GM21526 (cell line): Measurements from ENCODE around the gene PALD1.

Source experiments
- ATAC-seq: cut with Tn5 transposase; IDR thresholded peaks from one replicate; pipeline ENCODE4 v1.9.1; 2021; ENCODE audit warnings: moderate library complexity; ENCODE audit not compliant: unreplicated experiment, low FRiP score

Gene PALD1

GRCh38 chr10:70533189-70533558 lies 54.6 kb downstream of the PALD1 start:
- ATAC-seq = no peak

- no peak for ATAC-seq
These were observed 55.7 kb downstream of the PALD1 start for GRCh38 chr10:70534281-70534680.

GRCh38 chr10:70535001-70535400 lies 56.4 kb downstream of the PALD1 start:
- ATAC-seq = no peak

DNA sequence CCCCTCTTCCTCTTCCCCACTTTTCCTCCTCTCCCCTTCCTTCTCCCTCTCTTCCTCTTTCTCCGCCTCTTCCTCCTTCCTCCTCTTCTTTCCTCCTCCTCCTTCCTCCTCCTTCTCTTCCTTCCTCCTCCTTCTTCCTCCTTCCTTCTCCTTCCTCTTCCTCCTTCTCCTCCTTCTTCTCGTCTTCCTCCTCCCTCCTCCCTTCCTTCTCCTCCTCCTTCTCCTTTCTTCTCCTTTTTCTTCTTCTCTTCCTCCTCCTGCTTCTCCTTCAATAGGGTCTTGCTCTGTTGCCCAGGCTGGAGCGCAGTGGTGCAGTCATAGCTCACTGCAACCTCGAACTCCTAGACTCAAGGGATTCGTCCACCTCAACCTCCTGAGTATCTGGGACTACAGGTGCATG lies 56.9 kb downstream of the PALD1 start:
- no peak for ATAC-seq

DNA sequence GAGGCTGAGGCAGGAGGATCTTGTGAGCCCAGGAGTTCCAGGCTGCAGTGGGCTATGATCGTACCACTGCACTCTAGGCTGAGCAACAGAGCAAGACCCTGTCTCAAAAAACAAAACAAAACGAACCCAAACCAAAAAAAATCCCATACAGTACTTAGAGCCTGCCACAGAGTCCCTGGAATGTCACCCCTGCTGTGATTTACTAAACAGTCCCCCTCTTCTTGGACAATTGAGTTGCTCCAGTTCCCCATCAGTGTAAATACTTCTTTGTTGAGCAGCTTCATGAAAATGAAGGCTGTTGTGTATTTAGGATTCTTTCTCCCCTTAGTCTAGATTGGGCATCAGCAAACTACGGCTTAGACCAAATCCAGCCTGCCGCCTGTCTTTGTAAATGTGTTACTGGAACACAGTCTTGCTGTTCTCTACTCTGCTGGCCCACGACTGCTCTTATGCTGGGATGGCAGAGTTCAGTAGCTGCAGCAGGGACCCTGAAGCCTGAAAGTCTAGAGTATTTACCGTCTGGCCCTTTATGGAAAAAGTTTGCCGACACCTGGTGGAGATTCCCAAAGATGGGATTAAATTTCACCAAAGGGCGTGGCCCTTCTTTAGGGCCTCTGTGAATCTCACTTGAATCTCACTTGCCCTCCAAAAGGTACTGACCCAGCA lies 57.8 kb downstream of the PALD1 start:
- no peak for ATAC-seq

GRCh38 chr10:70537398-70538194 lies 59.0 kb downstream of the PALD1 start:
- ATAC-seq = no peak

DNA sequence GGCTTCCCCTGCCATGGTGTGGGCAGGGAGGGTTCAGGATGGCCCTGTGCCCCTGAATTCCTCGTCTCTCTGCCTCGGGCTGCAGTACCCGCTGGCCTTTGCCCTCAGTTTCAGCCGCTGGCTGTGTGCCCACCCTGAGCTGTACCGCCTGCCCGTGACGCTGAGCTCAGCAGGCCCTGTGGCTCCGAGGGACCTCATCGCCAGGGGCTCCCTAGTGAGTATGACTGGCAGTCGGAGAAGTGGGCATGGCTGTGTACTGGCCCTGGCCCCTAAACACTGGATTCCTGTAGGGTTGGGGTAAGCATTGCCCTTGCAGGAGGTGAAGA lies 59.6 kb downstream of the PALD1 start:
- ATAC-seq = no peak

DNA sequence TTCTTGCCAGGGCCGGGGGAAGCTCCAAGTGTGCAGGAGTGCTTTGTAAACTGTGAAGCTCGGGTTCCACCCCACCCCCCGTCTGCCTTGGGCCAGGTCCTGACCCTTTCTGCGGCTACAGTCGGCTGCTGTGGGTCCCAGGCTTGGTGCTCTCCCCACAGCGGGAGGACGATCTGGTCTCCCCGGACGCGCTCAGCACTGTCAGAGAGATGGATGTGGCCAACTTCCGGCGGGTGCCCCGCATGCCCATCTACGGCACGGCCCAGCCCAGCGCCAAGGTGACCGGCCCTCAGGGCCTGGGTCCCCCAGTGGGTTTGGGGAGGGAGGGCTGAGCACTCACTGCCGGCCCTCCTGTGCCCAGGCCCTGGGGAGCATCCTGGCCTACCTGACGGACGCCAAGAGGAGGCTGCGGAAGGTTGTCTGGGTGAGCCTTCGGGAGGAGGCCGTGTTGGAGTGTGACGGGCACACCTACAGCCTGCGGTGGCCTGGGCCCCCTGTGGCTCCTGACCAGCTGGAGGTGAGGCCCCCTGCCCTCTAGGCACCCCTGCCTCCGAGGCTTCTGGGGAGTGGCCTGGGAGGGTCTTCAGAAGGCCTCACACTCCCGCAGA lies 60.3 kb downstream of the PALD1 start:
- no peak for ATAC-seq

DNA sequence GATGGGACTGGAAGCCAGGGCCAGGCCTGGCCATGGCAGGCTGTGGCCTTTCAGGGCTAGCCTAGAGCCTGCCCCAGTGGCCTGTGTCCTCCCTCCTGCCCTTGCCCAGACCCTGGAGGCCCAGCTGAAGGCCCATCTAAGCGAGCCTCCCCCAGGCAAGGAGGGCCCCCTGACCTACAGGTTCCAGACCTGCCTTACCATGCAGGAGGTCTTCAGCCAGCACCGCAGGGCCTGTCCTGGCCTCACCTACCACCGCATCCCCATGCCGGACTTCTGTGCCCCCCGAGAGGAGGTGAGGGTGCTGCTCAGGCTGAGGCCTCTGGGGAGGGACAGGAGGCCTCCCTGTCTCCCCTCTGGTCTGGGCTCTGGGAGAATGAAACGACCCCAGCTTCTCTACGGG lies 60.9 kb downstream of the PALD1 start:
- ATAC-seq = no peak

DNA sequence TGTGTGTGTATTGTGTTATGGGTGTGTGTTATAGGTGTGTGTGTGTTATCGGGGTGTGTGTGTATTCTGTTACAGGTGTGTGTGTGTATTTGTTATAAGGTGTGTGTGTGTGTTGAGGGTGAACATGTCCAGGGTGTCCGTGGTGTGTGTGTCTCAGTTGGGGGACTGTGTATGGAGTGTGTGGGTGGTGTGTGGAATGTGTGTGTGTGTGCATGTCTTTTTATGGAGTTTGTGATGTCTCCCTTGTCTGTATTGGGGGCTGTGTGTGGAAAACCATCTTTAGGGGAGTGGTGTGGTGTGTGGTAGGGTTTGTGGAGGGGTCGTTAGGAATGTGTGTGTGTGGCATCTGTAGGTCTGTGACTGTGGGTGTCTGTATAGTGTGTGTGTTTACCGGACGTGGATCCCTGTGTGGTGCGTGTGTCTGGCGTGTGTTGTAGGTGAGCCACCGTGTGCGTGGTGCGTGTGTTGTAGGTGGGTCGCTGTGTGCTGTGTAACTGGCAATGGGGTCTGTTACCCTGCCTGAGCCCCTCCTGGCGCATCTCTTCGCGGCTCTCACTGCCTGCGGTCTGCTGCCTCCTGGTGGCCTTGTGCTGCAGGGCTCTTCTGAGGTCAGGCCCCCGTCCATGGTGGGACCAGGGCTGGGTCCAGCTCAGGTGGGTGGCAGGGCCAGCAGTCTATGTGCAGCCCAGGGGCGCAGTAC lies 61.7 kb downstream of the PALD1 start:
- no peak for ATAC-seq

DNA sequence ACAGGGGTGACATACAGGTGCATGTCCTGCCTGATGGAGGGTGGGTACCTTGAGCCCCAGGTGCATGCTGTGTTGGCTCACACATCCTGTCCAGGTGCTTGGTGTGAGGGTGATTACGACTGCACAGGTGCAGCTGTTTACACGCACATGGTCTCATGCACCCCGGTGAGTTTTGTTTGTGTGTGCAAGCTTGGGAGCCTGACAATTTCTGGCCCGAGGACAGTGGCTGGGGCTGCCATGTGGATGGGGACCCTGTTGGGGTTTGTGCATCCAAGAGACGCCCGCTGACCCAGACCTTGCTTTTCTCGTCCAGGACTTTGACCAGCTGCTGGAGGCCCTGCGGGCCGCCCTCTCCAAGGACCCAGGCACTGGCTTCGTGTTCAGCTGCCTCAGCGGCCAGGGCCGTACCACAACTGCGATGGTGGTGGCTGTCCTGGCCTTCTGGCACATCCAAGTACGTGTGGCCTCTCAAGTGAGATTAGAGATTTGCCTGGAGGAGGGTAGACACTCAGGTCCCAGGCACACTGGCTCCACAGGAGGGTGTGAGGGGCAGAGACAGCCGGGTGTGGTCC lies 62.3 kb downstream of the PALD1 start:
- ATAC-seq = no peak

DNA sequence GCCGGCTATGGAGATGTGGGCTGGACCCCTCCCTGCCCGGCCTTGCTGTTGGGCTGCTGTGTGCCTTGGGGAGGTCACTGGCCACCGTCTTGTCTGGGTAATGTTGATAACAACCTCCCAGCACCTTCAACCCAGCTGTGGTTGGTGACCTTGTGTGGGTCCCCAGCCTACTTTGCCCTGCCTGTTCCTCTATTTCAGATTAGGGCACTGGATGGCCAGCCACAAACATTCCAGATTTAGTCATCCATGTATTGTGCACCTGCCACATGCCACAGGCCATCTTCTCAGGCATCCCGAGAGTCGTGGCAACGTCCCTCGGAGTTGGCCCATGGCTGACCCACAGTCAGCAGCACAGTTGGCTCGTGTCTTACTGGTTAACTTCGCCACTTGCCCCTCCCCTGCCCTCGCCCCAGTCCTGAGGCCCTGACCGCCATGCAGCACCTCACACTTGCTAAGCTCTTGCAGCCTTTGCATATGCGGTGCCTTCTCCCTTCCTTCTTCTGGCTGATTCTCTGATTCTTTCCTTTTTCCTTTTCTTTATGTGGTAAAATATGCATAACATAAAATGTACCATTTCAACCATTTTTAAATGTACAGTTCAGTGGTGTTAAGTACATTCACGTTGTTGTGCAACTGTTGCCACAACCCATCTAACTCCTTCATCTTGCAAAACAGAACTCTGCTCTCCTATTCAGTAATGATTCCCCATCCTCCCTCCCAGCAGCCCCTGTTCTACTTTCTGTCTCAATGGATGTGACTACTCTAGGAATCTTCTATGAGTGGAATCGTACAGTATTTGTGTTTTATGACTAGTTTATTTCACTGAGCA lies 63.4 kb downstream of the PALD1 start:
- ATAC-seq = no peak

DNA sequence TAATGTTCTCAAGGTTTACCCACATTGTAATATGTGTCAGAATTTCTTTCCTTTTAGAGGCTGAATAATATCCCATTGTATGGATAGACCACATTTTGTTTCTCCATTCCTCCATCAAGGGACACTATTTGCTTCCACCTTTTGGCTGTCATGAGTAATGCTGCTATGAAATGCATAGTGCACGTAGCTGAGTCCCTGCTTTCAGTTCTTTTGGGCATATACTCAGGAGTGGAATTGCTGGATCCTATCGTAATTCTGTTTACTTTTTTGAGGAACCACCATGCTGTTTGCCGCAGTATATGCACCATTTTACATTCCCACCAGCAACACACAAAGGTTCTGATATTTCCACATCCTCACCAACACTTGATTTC lies 64.0 kb downstream of the PALD1 start:
- no peak for ATAC-seq

GRCh38 chr10:70543911-70544310 lies 65.3 kb downstream of the PALD1 start:
- no peak for ATAC-seq

DNA sequence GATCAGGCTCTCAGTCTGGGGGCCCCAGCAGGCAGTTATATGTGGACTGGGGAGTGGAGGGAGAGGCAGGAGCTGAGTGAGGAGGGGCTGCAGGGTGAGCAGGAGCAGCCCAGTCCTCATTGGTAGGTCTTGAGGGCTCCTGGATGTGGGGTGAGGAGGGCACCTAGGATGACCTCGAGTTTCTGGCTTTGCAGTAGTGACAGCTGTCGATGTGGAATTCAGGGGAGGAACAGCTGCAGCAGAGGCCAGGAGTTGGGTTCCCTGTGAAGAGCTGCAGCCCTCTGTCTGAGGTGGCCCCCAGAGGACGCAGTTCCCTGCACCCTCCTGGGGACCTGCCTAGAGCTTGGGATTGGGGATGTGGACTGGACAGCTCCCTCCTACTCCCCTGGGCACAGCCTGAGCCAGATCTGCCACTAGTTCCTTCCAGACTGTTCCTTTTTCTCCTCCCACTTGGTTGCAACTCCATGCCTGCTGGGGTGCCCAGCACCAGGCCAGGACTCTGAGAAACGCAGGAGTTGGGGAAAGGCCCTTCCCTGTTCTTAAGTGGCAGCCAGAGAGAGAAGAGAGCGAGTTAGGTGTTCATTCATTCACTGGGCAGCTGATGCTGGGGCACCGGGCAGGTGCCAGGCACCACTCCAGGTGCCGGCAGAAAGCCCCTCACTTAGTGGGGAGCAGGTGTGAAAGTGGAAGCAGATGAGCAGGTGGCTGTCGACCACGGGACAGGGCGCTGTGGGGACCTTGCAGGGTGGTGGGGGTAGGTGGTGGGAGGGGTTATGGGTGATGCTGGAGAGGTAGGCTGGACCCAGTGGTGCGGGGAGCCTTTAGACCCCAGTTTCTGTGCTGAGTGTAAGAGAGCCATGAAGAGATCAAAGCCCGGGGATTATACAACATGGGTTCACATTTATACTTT lies 66.1 kb downstream of the PALD1 start:
- no peak for ATAC-seq

DNA sequence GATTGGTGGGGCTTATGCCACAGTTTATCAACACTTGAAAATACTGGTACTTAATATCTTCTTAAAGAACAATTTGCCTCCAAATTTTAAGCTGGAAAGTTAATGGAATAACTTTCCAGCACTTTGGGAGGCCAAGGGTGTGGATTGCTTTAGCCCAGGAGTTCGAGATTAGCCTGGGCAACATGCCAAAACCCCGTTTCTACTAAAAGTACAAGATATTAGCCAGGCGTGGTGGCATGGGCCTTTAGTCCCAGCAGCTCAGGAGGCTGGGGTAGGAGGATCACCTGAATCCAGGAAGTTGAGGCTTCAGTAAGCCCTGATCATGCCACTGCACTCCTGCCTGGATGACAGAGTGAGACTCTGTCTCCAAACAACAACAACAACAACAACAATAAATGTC lies 68.0 kb downstream of the PALD1 start:
- no peak for ATAC-seq

GRCh38 chr10:70549351-70549961 lies 70.9 kb downstream of the PALD1 start:
- no peak for ATAC-seq

GRCh38 chr10:70549962-70550458 lies 71.4 kb downstream of the PALD1 start:
- ATAC-seq = no peak

GRCh38 chr10:70550459-70550858 lies 71.9 kb downstream of the PALD1 start:
- ATAC-seq = no peak
